HG03103 (cell line): ENCODE data around the gene SMIM24.

ENCODE experiments used
- ATAC-seq: cut with Tn5 transposase; IDR thresholded peaks from one replicate; pipeline ENCODE4 v1.9.1; 2021; ENCODE audit warnings: low read depth; ENCODE audit not compliant: unreplicated experiment

Gene SMIM24

DNA sequence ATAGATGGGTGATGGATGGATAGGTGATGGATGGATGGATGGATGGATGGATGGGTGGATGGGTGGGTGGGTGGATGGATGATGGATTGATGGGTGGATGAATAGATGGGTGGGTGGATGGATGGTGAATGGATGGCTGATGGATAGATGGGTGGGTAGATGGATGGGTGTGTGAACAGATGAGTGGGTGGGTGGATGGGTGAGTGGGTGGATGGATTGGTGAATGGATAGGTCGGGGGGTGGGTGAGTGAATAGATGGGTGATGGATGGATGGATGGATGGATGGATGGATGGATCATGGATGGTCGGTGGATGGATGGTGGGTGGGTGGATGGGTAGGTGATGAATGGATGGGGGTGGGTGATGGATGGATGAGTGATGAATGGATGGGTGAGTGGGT, 3.5 kb downstream of the SMIM24 start:
- no peak for ATAC-seq

DNA sequence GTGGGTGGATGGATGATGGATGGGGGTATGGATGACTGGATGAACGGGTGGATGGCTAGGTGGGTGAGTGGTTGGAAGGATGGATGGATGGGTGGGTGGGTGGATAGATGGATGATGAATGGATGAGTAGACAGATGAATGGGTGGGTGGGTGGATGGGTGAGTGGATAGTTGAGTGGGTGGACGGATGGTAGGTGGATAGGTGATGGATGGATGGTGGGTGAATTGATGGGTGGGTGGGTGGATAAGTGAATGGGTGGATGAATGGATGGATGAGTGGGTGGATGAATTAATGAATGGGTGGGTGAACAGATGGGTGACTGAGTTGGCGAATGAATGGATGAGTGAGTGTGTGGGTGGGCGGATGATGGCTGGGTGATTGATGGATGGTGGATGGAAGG, 4.9 kb downstream of the SMIM24 start:
- no peak for ATAC-seq

DNA sequence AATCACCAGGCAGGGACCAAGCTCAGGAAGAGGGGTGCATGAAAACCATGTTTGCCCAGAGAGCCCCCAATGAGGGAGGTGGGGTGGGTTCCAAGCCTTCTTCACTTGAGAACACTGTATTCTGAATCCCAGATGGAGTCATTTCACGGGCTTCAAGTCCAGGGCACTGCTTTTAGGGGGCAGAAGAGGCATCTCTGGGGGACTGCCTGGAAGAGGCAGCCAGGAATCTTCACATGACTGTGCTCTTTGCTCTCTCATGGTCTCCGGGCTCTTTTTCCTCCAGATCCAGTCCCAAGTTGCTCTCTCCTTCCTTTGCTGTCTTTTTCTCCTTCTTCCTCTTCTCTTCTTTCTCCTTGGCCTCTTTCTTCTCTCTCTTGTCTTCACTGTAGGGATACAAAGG, 5.7 kb downstream of the SMIM24 start:
- no peak for ATAC-seq

DNA sequence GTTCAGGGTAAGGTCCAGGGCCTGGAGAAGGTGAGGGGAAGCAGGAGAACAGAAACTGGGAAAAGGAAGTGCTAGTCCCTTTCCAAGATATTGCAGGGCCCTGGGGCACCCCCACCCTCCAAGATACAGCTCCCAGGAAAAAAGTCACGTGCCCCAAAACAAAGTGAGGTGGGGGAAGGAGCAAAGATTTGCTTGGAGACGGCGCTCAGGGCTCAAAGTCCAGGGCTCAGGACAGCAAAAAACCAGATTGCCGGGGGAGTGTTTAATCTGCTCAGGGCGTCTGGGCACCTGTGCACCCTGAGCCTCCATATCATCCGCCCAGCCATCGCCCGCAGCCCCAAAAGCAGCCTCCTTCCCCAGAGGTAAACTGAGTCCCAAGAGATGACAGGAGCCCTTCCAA, 6.3 kb downstream of the SMIM24 start:
- no peak for ATAC-seq

DNA sequence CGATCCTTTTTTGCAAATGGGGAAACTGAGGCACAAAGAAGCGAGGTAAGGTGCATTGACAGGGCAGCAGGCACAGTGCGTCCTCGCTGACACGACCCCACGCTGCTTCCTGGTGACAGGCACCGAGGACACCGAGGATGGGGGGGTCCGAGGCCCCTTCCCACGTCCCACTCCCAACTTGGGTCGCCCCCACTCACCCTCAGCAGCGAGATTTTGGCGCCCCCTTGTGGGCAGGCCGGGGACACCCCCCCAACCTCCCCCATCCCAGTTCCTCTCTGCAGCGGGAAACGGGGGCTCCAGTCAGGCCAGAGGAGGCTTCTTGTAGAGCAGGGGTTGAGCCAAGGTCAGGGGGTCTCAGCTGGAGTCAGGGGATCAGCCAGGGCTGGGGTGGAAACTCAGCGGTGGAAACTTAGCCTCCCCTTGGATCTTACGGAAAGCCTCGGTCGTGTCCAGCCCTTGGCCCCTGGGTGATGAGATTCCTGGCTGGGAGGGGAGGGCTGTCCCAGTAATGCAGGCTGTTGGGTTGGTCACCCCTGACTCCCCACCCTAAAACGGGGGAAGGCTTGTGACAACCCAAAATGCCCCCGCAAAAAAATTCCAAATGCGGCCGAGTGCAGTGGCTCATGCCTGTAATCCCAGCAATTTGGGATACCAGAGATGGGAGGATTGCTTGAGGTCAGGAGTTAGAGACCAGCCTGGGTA, 8.2 kb downstream of the SMIM24 start:
- no peak for ATAC-seq

DNA sequence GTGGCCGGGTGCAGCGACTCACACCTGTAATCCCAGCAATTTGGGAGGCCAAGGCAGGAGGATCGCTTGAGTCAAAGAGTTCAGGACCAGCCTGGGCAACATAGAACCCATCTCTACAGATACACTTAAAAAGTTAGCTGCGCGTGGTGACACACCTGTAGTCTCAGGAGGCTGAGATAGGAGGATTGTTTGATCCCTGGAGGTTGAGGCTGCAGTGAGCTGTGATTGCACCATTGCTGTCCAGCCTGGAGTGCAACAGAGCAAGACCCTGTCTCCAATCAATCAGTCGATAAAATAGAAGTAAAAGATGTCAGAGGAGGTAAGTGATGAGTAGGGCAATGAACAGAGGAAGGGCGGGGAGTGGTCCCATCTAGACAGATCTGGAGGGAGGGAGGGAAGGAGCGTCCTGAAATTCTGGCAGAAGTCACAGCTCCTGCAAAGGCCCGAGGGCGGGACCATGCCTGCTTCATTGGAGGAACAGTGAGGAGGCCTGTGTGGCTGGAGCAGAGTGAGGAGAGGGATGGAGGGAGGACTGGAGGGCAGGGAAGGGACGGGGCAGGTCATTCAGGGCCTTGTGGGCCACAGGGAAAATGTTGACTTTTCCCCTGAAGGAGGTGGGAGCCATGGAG, 9.7 kb downstream of the SMIM24 start:
- no peak for ATAC-seq

DNA sequence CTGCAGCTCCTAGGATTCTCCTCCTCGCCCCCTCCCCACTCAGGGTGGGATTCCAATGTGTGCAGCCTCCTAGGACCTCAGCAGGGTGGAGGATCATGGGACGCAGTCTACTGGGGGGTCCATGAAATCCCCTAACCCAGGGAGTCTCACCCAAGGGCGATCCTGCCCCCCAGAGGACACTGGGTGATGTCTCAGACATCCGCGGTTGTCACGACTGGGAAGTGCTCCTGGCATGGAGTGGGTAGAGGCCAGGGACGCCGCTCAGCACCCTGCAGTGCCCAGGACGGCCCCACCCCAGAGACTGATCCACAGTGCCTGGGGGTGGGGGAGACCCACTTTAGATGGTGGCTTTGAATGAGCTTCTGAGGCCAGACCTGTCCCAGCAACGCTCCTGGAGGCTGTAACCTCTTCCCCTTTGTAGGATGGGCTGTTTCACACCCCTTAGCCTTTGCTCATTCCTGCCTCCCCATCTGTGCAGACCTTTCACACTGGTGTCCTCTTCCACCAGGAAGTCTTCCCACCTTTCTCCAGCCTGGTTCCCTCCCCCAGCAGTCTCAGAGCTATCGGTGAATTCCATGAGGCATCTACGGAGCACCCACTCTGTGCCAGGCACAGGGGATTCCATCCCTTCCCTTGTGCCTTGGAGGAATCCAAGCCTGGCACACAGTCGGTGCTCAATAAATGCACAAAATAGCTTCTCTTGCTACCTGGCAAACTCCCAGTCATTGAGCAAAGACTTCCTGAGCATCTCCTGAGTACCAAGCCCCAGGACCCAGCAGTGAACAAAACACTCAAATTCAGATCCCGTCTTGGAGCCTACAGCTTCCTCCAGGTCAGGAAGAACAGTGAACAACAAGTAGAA, 10.5 kb downstream of the SMIM24 start:
- no peak for ATAC-seq

DNA sequence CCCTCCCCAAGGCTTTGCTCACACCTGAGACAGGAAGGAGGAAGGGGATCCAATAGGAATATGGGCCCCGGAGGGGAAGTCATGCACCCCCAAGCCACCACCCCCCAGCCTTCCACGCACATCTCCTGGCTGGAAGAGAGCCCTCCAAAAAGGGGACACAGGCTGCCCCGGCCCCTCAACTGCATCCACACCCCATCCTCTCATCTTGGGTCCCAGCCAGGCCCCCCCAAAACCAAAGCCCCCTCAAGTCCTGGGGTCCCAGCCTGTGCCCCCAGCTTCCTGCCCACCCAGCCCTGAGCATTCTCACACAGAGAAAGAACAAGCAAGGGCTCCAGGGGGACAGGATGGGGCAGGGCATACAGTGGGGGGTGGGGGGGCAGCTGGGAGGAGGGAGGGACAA, 12.1 kb downstream of the SMIM24 start:
- no peak for ATAC-seq

DNA sequence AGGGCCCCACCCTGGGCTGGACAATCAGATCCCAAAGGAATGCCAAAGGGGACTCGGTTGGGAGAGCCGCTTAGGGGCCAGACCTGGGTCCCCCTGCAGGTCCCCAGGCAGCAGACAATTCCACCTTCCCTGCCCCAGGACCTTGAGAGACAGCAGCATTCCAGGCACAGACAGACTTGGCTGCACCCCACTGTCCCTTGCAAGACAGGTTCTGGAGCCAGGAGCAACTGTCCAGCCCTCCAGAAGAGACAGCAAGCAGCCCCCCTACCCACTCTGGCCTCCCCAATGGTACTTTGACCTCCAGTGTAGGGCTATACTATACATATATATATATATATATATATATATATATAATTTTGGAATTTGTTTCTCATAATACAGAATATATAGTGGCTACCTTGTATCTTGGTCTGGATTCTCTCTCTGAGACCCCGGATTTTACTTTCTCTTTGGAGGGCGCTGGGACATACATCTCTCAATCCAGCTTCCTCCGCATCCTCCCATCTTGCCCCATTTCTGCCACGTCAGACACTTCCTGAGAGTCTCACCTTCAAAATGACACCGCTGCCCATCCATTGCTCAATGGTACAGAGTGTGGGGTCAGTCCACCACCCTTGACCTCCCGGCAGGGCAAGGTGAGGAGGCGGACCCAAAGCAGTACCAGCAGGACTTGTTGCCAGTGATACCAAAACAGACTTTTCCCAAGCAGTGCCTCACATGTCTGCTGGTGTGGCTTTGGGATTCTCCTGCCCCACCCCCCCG, 12.7 kb downstream of the SMIM24 start:
- ATAC-seq = no peak

DNA sequence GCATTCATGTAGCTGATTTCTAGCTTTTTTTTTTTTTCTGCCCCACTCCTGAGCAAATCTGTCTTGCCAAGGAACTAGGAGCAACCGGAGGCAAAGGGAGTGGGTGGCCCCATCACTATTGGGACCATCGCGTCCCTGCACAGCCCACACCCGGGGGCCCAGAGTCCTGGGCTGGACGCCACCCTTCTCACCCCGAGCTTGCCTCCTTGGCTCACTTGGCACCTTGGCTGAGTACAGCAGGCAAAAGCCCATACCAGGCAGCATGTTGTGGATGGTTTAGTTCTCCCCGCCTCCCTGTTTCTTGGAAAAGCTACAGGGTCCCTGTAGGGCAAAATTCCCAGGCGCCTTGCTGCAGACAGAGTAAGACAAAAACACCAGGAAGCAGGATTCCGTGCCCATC, 13.7 kb downstream of the SMIM24 start:
- no peak for ATAC-seq

DNA sequence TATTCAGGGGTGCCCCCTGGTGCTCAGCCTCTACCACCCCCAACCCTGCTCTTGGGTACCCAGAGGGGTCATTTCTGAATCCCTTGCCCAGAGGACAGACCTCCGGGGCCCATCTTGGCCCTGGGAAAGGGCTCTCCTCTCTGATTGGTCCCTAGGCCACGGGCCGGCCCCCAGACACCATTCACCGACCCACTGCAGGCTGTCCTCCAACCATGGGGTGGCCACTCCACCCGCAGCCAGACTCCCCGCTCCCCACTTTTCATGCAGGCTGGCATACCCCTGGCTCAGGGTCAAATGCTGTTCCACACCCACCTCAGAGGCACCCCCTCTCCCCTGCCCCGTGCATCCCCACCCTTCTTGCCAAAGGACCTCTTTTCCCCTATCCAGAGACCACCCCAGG, 14.8 kb downstream of the SMIM24 start:
- ATAC-seq = no peak

DNA sequence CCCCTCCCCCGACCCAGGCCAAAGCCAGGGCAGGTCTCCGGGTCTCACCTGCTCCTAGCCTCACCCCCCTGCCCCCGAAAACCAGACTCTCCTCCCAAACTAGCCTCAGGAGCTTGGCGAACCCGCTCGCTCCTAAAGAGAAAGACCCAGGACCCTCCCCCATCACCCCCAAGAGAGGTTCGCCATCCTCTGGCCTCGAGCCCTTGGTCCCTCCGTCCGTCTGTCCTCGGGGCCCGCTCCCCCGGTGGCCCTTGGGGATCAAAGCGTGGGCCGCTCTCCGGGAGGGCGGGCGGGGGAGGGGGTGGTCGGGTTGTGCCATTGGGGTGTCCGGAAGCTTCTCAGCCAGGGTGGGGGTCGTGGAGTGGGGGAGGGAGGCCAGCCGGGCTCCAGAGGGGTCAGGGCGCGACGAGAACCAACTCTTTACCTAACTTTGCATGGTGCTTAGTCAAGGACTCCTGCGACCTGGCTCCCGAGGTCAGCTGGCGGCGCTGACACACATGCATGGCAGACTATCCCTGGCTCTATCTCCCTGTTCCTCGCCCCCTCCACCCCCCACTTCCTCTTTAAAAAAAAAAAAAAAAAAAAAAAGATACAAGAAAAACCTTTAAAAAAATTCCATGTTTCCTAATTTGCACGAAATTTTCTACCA, 15.6 kb downstream of the SMIM24 start:
- ATAC-seq = no peak

DNA sequence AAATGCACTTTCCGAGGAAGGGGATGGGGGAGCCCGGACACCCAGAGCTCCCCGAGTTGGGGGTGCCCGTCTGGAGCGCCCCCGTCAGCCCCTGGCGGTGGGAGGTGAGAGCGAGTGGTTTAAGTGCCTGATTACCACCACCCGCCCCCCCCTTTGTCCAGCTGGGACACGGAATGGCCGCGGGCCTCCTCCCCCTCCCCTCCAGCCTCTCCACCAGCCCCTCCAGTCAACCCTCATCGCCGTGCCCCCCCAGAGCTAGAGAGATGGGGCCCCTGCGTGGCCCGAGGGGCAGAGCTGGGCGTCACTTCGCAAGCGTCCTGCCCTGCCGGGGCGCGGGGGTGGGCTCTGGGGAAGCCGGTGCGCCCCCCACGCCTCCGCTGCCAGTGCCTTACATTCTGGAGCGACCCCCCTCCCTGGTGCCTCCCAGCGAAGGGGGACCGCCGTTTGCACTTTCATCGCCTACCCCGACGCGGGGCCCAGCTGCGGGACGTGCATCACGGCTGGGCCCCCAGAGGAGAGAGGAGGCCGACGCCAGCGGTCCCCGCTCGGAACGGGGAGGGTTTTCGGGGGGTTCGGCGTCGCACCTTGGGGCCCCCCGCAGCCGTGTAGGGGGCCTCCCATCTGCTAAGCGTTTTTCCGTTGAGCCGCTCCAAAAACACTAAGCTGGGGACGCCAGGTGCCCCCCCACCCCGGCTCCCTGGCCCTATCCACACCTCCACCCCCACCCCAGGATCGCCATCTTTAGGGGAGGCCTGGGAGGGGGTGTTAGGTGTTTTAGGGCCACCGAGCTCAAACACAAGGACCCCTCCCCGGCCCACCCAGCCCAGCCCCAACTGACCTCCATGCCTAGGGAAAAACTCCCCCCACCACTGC, 16.4 kb downstream of the SMIM24 start:
- ATAC-seq = no peak

DNA sequence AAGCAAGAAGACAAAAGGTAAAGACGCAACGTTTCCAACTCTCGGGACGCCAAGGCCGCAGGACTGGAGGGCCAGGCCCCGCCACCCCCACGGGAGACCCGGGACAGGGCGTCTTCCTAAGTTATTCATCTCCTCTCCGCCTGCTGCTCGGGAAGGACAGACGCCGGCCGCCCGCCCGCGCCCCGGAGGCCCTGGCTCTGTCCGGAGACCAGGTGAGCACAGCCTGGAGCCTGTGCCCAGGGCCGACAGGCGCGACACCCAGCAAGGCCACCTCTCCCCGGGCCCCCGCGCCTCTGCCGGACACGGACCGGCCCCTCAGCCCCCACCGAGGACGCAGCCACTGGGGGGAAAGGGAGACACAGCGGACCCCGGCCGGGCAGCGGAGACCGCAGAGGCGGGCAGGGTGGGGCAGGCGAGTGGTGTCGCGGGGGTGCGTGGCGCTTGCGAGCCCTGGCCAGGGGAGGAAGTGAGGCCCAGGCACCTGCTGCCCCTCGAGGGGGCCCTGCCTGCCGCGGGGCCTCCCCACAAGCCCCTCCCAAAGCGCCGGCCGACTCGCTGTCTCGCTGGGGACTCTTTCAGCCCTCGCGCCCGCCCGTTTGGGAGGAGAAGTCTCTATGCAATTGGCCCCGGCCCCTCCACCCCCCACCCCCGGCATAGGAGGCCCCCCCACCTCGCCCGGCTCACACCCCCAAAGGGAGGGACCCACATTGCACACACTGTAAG, 17.2 kb downstream of the SMIM24 start:
- no peak for ATAC-seq

DNA sequence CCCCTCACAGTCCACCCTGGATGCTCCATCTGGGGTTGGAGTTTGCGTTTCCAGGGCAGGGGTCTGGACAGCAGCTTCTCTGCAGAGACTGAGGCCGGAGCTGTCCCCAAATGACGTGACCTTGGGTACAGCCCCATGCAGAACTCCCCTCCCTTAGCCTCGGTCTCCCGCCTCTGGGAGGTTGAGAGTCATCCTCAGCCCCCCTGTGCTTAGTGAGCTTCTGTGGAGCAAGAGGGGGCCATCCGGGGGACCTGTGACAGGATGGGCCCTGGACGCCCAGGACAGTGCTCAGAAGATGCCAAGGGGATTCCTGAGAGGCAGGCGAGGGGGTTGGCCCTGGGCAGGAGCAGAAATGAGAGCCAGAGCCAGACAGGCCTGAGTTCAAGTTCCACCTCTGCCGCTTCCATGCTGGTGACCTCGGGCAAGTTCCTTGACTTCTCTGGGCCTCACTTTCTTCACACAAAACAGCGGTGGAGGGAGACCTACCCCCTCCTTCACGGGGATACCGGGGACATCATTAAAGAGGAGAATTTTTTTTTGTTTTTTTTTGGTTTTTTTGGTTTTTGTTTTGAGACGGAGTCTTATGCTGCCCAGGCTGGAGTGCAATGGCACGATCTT, 20.3 kb downstream of the SMIM24 start:
- no peak for ATAC-seq

DNA sequence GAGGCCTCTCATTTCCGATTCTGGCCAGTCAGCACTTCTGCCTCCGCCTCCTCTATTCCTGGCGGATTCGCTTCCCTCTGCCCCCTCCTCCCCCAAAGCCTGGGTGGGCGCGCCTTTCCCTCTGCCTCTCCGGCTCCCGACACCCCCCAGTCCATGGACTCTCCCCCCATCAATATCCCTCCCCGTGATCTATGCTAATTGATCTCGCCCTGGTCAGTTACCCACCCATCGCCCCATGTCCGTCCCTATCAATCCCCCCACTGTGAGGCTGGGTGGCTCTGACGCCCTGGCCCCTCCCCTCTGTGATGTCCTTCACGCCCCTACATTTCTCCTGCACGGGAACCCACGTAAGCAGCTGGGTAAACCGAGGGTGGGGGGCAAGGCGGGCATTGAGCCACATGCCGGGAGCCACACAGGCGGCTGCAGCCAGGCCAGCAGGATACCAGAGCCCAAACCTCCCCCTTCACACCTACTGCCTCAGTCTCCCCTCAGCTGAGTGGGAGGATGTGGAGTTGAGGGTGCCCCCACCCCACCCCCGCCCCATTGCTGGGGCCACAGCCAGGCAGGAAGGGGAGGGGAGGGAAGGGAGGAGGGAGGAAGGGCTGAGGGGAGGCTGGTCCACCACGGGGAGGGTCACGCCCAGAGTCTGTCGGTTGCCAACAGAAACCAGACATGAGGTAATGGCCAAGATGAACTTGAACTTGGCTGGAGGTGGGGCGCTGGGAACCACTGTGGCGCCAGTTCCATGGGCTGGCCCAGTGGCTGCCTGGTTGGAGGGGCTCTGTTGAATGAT, 21.0 kb downstream of the SMIM24 start:
- no peak for ATAC-seq

DNA sequence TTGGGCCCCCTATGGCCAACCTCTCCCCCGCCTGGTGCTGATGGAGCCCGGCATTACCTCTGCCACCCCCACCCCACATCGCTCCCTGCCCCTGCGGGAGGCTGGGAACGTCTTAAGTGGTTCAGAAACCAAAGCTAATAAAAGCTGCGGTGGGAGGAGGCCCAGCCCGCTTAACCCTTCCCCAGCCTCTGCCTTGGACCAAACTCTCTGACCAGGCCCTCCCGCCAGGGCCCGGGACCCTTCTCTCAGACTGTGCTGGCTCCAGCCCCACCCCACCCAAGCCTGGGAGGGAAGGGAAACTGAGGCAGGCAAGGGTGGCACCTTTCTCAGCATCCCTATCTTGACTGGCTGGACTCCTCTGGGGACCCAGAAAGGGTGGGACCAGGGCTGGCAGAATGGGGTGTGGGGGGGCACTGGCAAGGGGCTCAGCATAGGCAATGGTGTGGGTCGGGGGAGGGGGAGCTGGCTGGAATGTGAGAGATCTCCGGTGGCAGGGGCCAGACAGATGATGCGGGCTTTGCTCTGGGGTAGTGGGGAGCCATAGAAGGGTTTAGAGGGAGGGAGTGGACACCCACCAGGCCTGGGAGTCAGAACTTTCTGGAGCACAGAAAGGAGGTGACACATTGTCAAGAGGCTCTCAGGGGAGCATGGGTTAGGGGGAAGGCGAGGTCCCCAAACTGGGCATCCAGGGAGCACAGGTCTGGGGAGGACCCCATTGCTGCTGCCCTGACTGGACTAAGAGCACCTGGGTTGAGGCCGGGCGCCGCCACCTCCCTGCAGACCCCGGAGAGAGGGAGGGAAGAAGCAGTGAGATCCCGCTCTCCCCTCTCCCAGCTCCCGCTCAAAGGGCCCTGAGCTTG, 21.9 kb downstream of the SMIM24 start:
- ATAC-seq = no peak
